GM23338 (cell line): ENCODE measurements around the gene SH3RF2. TPM values are rescaled to one million over a fixed set of nuclear protein-coding genes. Genes with fewer than 3 reads are reported as not detected.

Experiments
- ATAC-seq: fragments of 200-7000 bp; cut with Tn5 transposase; 3 replicates; pipeline ENCODE4 v1.9.1; 2020
- DNase-seq: peaks from one replicate; pipeline ENCODE4 v3.0.0-alpha.2; 2015; ENCODE audit warnings: low spot score
- H2AFZ ChIP-seq: fragments of 200-600 bp; sonication (generic); 2 replicates; pipeline ENCODE4 v1.8.0; 2016; ENCODE audit warnings: antibody characterized with exemption, mild to moderate bottlenecking, moderate library complexity
- H3F3A ChIP-seq: fragments of 200-600 bp; sonication (generic); replicated peaks from 2 replicates; pipeline ENCODE4 v1.8.0; 2017; ENCODE audit warnings: antibody characterized with exemption, mixed run types, low read depth
- H3K27ac ChIP-seq: fragments of 200-600 bp; sonication (generic); 2 replicates; pipeline ENCODE4 v1.6.1; 2016; ENCODE audit warnings: low read depth
- H3K27me3 ChIP-seq: fragments of 200-600 bp; sonication (generic); 2 replicates; pipeline ENCODE4 v1.8.0; 2016; ENCODE audit warnings: mild to moderate bottlenecking, mixed run types, moderate library complexity; ENCODE audit not compliant: insufficient read depth
- H3K36me3 ChIP-seq: fragments of 200-600 bp; sonication (generic); 2 replicates; pipeline ENCODE4 v1.8.0; 2016; ENCODE audit warnings: mild to moderate bottlenecking; ENCODE audit not compliant: insufficient read depth
- H3K4me1 ChIP-seq: fragments of 200-600 bp; sonication (generic); 2 replicates; pipeline ENCODE4 v1.8.0; 2016; ENCODE audit warnings: mild to moderate bottlenecking, moderate library complexity; ENCODE audit not compliant: insufficient read depth
- H3K4me2 ChIP-seq: fragments of 200-600 bp; sonication (generic); 2 replicates; pipeline ENCODE4 v1.7.1; 2017; ENCODE audit warnings: mixed run types
- H3K4me3 ChIP-seq: fragments of 200-600 bp; sonication (generic); 2 replicates; pipeline ENCODE4 v1.6.1; 2016; ENCODE audit warnings: mixed run types
- H3K79me2 ChIP-seq: fragments of 200-600 bp; sonication (generic); replicated peaks from 2 replicates; pipeline ENCODE4 v1.8.0; 2017; ENCODE audit warnings: mild to moderate bottlenecking; ENCODE audit not compliant: insufficient read depth
- H3K9me2 ChIP-seq: fragments of 200-600 bp; sonication (generic); 2 replicates; pipeline ENCODE4 v1.8.0; 2017; ENCODE audit not compliant: insufficient read depth
- H4K20me1 ChIP-seq: fragments of 200-600 bp; sonication (generic); replicated peaks from 2 replicates; pipeline ENCODE4 v1.8.0; 2017; ENCODE audit warnings: mild to moderate bottlenecking; ENCODE audit not compliant: insufficient read depth
- H3K27ac Mint-ChIP-seq: 2 replicates; pipeline ENCODE4 v1.8.0; 2020; ENCODE audit warnings: inconsistent platforms, mild to moderate bottlenecking, moderate library complexity, mixed read lengths
- H3K27me3 Mint-ChIP-seq: 3 replicates; pipeline ENCODE4 v1.8.0; 2022; ENCODE audit warnings: low read depth, mild to moderate bottlenecking, moderate library complexity, mixed read lengths, inconsistent platforms; ENCODE audit not compliant: insufficient read depth, poor library complexity
- H3K36me3 Mint-ChIP-seq: 3 replicates; pipeline ENCODE4 v1.8.0; 2021; ENCODE audit warnings: low read depth, mild to moderate bottlenecking, inconsistent platforms, moderate library complexity, mixed read lengths
- H3K4me1 Mint-ChIP-seq: 3 replicates; pipeline ENCODE4 v1.8.0; 2020; ENCODE audit warnings: mild to moderate bottlenecking, inconsistent platforms, mixed read lengths
- H3K4me3 Mint-ChIP-seq: 3 replicates; pipeline ENCODE4 v1.8.0; 2021; ENCODE audit warnings: moderate library complexity, mild to moderate bottlenecking, inconsistent platforms, mixed read lengths
- H3K9me3 Mint-ChIP-seq: 3 replicates; pipeline ENCODE4 v1.8.0; 2020; ENCODE audit warnings: moderate library complexity, mild to moderate bottlenecking, inconsistent platforms, mixed read lengths
- CREB1 ChIP-seq: fragments of 250-450 bp; sonication (Bioruptor Pico); IDR thresholded peaks from 2 replicates; pipeline ENCODE4 v1.5.0; 2020; ENCODE audit warnings: low read depth, mild to moderate bottlenecking, moderate library complexity
- CTCF ChIP-seq, 2 experiments: fragments of 200-600 bp in 1 of 2; sonication (generic) in 1 of 2; conservative IDR thresholded peaks; 2 replicates each; pipeline versions ENCODE4 v1.5.1 to v1.6.1; 2016 to 2017; ENCODE audit warnings: antibody characterized with exemption in 2 of 2, low read depth in 2 of 2, mild to moderate bottlenecking in 2 of 2, moderate library complexity in 1 of 2
- ETS1 ChIP-seq: IDR thresholded peaks from 2 replicates; pipeline ENCODE4 v1.6.1; 2016; ENCODE audit warnings: antibody characterized with exemption
- EZH2 ChIP-seq: fragments of 200-600 bp; sonication (generic); IDR thresholded peaks from one replicate; pipeline ENCODE4 v1.8.0; 2017; ENCODE audit warnings: antibody characterized with exemption, mild to moderate bottlenecking, low read depth; ENCODE audit not compliant: unreplicated experiment
- EZH2phosphoT487 ChIP-seq: fragments of 200-600 bp; sonication (generic); IDR thresholded peaks from one replicate; pipeline ENCODE4 v1.8.1; 2018; ENCODE audit warnings: antibody characterized with exemption; ENCODE audit not compliant: unreplicated experiment
- JUNB ChIP-seq: IDR thresholded peaks from one replicate; pipeline ENCODE4 v1.6.1; 2016; ENCODE audit warnings: antibody characterized with exemption; ENCODE audit not compliant: unreplicated experiment
- NANOG ChIP-seq: IDR thresholded peaks from 2 replicates; pipeline ENCODE4 v1.6.1; 2016; ENCODE audit warnings: antibody characterized with exemption, borderline replicate concordance
- POLR2AphosphoS5 ChIP-seq: IDR thresholded peaks from 2 replicates; pipeline ENCODE4 v1.6.1; 2016; ENCODE audit warnings: antibody characterized with exemption, low read depth
- REST ChIP-seq: IDR thresholded peaks from one replicate; pipeline ENCODE4 v1.6.1; 2018; ENCODE audit warnings: antibody characterized with exemption; ENCODE audit not compliant: unreplicated experiment
- STAT1 ChIP-seq: IDR thresholded peaks from one replicate; pipeline ENCODE4 v1.6.1; 2016; ENCODE audit warnings: antibody characterized with exemption; ENCODE audit not compliant: unreplicated experiment
- ZNF114 ChIP-seq: fragments of 250-450 bp; sonication (Bioruptor Pico); IDR thresholded peaks from 2 replicates; pipeline ENCODE4 v1.5.0; 2020; ENCODE audit warnings: mild to moderate bottlenecking, moderate library complexity
- ZNF331 ChIP-seq: fragments of 250-450 bp; sonication (Bioruptor Pico); IDR thresholded peaks from 2 replicates; pipeline ENCODE4 v1.5.0; 2020; ENCODE audit warnings: low read depth, mild to moderate bottlenecking, moderate library complexity
- ZNF462 ChIP-seq: fragments of 250-450 bp; sonication (Bioruptor Pico); IDR thresholded peaks from 2 replicates; pipeline ENCODE4 v1.5.0; 2020; ENCODE audit warnings: mild to moderate bottlenecking, moderate library complexity
- polyA plus RNA-seq: library from polyadenylated mRNA; unstranded; fragments of >200 nt; fragmentation: Nextera tagmentation; extraction: Ambion mirVana; gene quantifications from 2 replicates; pipeline ENCODE4 v1.2.1, GENCODE V29; 2016
- total RNA-seq: library from RNA; depleted of rRNA; stranded (reverse); fragments of >200 nt; shearing (Covaris generic); gene quantifications from 2 replicates; pipeline ENCODE4 v1.2.3, GENCODE V29; 2014

Gene SH3RF2
- total and polyA plus RNA-seq, 2 experiments from 2014 or later, result 1.7 to 2.4 TPM

- ATAC-seq (no peak), DNase-seq (no peak)
- no peaks in the 10 kb centered on the region for H3K27me3 Mint-ChIP-seq
- no peaks in the 10 kb centered on the region for H3K9me3 Mint-ChIP-seq
- H3K4me3 Mint-ChIP-seq, result no peak overlapping the region
- Histone ChIP-seq H3K4me2 (no peak overlapping the region), H3F3A (no peaks in the 10 kb centered on the region), H3K9me2 (no peaks in the 10 kb centered on the region), H3K27ac (no peak overlapping the region), H3K4me3 (no peak overlapping the region), H2AFZ (no peak overlapping the region), H3K36me3 (no peaks in the 10 kb centered on the region), H3K79me2 (no peaks in the 10 kb centered on the region), H3K4me1 (no peaks in the 10 kb centered on the region; the same call in 1 of the 2 replicates), H3K27me3 (no peaks in the 10 kb centered on the region), H4K20me1 (no peaks in the 10 kb centered on the region)
- peaks cover 6% of the 10 kb centered on the region; the same call in 2 of the 3 replicates for H3K4me1 Mint-ChIP-seq
- TF ChIP-seq ZNF114, result no peak
- TF ChIP-seq ZNF331 (CRISPR knock-in tag), result no peak
- TF ChIP-seq STAT1, result no peak
- no peak for TF ChIP-seq NANOG
- TF ChIP-seq JUNB, result no peak
- TF ChIP-seq EZH2phosphoT487, result no peak
- TF ChIP-seq ZNF462 (CRISPR knock-in tag), result no peak
- no peak for TF ChIP-seq CTCF (conservative IDR thresholded peaks at IDR 0.05; ENCODE audit: low read depth in 2 of 2)
- TF ChIP-seq POLR2AphosphoS5, result no peak
- no peak for TF ChIP-seq CREB1 (CRISPR knock-in tag)
- no peak for TF ChIP-seq REST
- no peak for TF ChIP-seq ETS1
- TF ChIP-seq EZH2, result no peak
- H3K36me3 Mint-ChIP-seq, result no peaks in the 10 kb centered on the region
- H3K27ac Mint-ChIP-seq, result peak overlapping the region; percentile 56; the same call in 1 of the 2 replicates
Measured at GRCh38 chr5:145925803-145926202, 10.6 kb upstream of the SH3RF2 start.
